Measurements from ENCODE around the gene CACNA2D2. TPM values are rescaled to one million over a fixed set of nuclear protein-coding genes. Genes with fewer than 3 reads are reported as not detected.

The CACNA2D2 gene
- total RNA-seq, 1 experiment from 2014 or later = 0.59 TPM

GRCh38 chr3:50396502-50396901 is 106.9 kb downstream of the CACNA2D2 start:
- no peaks in the 10 kb centered on the region for H3K4me1 ChIP-seq (ENCODE audit: control insufficient read depth, insufficient read depth, low read length)

GRCh38 chr3:50395070-50395860 is 108.2 kb downstream of the CACNA2D2 start:
- ChIA-PET CTCF (no interaction called here), POLR2A (no interaction called here)

More at GRCh38 chr3:50396502-50396901, 106.9 kb downstream of the CACNA2D2 start:
- ATAC-seq = no peak
- no peak overlapping the region for H3K4me3 ChIP-seq (ENCODE audit: low read depth in 2 of 2, low read length in 2 of 2)
- H3K27me3 ChIP-seq (ENCODE audit: control insufficient read depth, insufficient read depth, low read length) = no peaks in the 10 kb centered on the region
- in situ Hi-C loops (cut with HindIII; ENCODE audit: low pct_unique_long_range_greater_than_20kb, low sequenced_read_pairs) = no loop called here
- no TSS peak for BruUV-seq (replicated peaks)
- intact Hi-C loops (cut with micrococcal nuclease; ENCODE audit: unreplicated experiment) = no loop called here
- POLR2A ChIA-PET = no interaction called here
- DNase-seq (ENCODE audit: low read depth, low spot score) = no peak
- TF ChIP-seq SIN3A (IDR thresholded peaks at IDR 0.05; ENCODE audit: borderline replicate concordance, insufficient read depth, low read depth, low read length) (no peak), TCF7L2 (IDR thresholded peaks at IDR 0.05; ENCODE audit: low read depth, low read length) (no peak), POLR2AphosphoS5 (IDR thresholded peaks at IDR 0.05; ENCODE audit: low read depth, low read length) (no peak)
- TF ChIP-seq, protein P1, sequence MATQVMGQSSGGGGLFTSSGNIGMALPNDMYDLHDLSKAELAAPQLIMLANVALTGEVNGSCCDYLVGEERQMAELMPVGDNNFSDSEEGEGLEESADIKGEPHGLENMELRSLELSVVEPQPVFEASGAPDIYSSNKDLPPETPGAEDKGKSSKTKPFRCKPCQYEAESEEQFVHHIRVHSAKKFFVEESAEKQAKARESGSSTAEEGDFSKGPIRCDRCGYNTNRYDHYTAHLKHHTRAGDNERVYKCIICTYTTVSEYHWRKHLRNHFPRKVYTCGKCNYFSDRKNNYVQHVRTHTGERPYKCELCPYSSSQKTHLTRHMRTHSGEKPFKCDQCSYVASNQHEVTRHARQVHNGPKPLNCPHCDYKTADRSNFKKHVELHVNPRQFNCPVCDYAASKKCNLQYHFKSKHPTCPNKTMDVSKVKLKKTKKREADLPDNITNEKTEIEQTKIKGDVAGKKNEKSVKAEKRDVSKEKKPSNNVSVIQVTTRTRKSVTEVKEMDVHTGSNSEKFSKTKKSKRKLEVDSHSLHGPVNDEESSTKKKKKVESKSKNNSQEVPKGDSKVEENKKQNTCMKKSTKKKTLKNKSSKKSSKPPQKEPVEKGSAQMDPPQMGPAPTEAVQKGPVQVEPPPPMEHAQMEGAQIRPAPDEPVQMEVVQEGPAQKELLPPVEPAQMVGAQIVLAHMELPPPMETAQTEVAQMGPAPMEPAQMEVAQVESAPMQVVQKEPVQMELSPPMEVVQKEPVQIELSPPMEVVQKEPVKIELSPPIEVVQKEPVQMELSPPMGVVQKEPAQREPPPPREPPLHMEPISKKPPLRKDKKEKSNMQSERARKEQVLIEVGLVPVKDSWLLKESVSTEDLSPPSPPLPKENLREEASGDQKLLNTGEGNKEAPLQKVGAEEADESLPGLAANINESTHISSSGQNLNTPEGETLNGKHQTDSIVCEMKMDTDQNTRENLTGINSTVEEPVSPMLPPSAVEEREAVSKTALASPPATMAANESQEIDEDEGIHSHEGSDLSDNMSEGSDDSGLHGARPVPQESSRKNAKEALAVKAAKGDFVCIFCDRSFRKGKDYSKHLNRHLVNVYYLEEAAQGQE (IDR thresholded peaks at IDR 0.05; ENCODE audit: insufficient read depth in 1 of 2, low read depth in 2 of 2, low read length in 1 of 2) = no peak
- TF ChIP-seq, protein P2, sequence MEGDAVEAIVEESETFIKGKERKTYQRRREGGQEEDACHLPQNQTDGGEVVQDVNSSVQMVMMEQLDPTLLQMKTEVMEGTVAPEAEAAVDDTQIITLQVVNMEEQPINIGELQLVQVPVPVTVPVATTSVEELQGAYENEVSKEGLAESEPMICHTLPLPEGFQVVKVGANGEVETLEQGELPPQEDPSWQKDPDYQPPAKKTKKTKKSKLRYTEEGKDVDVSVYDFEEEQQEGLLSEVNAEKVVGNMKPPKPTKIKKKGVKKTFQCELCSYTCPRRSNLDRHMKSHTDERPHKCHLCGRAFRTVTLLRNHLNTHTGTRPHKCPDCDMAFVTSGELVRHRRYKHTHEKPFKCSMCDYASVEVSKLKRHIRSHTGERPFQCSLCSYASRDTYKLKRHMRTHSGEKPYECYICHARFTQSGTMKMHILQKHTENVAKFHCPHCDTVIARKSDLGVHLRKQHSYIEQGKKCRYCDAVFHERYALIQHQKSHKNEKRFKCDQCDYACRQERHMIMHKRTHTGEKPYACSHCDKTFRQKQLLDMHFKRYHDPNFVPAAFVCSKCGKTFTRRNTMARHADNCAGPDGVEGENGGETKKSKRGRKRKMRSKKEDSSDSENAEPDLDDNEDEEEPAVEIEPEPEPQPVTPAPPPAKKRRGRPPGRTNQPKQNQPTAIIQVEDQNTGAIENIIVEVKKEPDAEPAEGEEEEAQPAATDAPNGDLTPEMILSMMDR (IDR thresholded peaks at IDR 0.05) = no peak
- CTCF ChIA-PET = no interaction called here
- H3K9me3 ChIP-seq (ENCODE audit: control insufficient read depth, insufficient read depth, low read depth, low read length) = no peaks in the 10 kb centered on the region
- H3K36me3 ChIP-seq (ENCODE audit: control insufficient read depth, insufficient read depth, low read length) = no peaks in the 10 kb centered on the region
- H3K27ac ChIP-seq (ENCODE audit: low read length) = no peak overlapping the region

More at GRCh38 chr3:50395070-50395860, 108.2 kb downstream of the CACNA2D2 start:
- BruUV-seq (replicated peaks) = no TSS peak
- TF ChIP-seq, protein P2 (IDR thresholded peaks at IDR 0.05) = no peak
- TF ChIP-seq, protein P1 (IDR thresholded peaks at IDR 0.05; ENCODE audit: insufficient read depth in 1 of 2, low read depth in 2 of 2, low read length in 1 of 2) = no peak
- TF ChIP-seq SIN3A (IDR thresholded peaks at IDR 0.05; ENCODE audit: borderline replicate concordance, insufficient read depth, low read depth, low read length) = no peak
- no peak for TF ChIP-seq TCF7L2 (IDR thresholded peaks at IDR 0.05; ENCODE audit: low read depth, low read length)
- TF ChIP-seq POLR2AphosphoS5 (IDR thresholded peaks at IDR 0.05; ENCODE audit: low read depth, low read length) = no peak
- ATAC-seq = no peak
- no peak for DNase-seq (ENCODE audit: low read depth, low spot score)
- H3K4me1 ChIP-seq (ENCODE audit: control insufficient read depth, insufficient read depth, low read length) = no peaks in the 10 kb centered on the region
- intact Hi-C loops (cut with micrococcal nuclease; ENCODE audit: unreplicated experiment) (no loop called here), in situ Hi-C loops (cut with HindIII; ENCODE audit: low pct_unique_long_range_greater_than_20kb, low sequenced_read_pairs) (no loop called here)
- H3K27ac ChIP-seq (ENCODE audit: low read length) = no peak overlapping the region
- H3K9me3 ChIP-seq (ENCODE audit: control insufficient read depth, insufficient read depth, low read depth, low read length) = no peaks in the 10 kb centered on the region
- H3K4me3 ChIP-seq (ENCODE audit: low read depth in 2 of 2, low read length in 2 of 2) = no peak overlapping the region
- no peaks in the 10 kb centered on the region for H3K27me3 ChIP-seq (ENCODE audit: control insufficient read depth, insufficient read depth, low read length)
- H3K36me3 ChIP-seq (ENCODE audit: control insufficient read depth, insufficient read depth, low read length) = no peaks in the 10 kb centered on the region
